GM19328 (cell line): ENCODE data around the gene AKAP13.

Experiments
- ATAC-seq: cut with Tn5 transposase; IDR thresholded peaks from one replicate; pipeline ENCODE4 v1.9.1; 2021; ENCODE audit warnings: mild to moderate bottlenecking, moderate library complexity; ENCODE audit not compliant: unreplicated experiment

AKAP13 gene

DNA sequence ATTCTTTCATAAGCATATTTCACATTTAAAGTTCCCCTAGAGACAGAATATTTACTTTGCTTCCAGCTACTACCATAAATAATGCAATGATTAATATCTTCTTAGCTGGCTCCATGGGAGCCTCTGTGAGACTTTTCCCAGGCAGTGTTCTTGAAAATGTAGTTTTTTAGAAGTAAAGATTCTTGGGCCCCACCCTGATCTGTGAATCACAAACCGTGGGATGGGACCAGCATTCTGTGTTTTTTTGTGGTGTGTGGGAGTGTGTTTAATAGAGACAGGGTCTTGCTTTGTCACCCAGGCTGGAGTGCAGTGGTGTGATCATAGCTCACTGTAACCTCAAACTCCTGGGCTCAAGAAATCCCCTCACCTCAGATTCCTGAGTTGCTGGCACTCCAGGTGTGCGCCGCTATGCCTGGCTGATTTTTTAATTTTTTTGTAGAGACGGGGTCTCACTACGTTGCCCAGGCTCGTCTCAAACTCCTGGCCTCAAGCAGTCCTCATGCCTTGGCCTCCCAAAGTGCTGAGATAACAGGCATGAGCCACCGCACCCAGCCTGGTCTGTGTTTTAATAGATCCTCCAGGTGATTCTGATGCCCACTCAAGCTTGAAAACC is 331.3 kb downstream of the AKAP13 start:
- no peak for ATAC-seq

DNA sequence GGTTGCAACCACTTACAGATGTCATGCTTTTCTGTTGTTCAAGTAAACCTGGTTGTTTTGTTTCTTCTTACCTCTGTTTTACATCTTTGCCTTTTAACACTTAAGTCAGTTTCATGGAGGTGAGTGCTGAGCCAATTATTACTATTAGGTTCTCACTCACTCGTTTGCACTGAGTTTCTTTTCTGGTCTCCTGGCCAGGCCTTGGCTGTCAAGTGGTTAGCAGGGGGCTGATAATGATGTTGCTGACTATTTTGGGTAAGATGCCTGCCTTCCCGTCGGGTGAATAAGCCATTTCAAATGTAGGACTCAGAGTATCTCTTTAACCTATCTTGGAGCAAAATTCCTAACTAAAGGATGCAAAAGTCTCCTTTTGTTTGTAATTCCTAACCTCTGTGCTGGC is 335.9 kb downstream of the AKAP13 start:
- no peak for ATAC-seq

DNA sequence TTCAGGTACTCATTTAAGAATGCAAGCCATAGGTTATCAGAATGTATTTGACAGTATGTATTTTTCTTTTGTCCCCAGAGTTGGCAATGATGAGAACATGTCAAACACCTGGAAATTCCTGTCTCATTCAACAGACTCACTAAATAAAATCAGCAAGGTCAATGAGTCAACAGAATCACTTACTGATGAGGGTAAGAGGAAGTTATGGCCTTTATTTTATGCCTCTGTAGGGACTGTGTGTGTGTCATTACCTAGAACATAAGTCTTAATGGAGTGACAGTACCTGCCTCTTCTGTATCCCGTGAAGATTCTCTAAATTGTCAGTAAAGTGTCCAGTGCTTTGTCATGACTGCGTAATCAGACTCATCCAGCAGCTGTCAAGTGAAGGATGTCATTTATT is 336.8 kb downstream of the AKAP13 start:
- no peak for ATAC-seq

DNA sequence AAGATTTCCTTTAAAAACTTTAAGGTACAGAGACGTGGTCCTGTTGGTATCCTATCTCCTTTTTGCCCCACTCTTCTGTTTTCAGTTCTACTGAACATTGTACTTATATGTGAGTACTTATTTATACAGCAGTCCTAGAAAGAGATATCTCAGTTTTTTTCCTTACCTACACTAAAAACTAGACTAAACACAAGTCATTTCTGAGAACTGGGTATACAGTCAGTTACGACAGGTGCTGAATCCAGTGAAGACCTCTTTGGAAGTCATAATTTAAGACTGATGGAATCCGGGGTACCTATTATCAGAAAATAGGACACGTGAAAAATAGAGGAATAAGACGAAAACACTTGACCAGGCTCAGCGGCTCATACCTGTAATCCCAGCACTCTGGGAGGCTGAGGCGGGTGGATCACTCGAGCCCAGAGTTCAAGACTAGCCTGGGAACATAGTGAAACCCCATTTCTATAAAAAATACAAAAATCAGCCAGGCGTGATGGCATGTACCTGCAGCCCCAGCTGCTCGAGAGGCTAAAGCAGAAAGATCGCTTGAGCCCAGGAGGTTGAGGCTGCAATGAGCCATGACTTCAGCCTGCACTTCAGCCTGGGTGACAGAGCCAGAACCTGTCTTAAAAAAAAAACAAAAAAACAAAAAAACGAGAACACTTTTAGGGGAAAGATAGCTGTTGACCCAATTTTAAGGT is 338.0 kb downstream of the AKAP13 start:
- ATAC-seq = peak; percentile 66

DNA sequence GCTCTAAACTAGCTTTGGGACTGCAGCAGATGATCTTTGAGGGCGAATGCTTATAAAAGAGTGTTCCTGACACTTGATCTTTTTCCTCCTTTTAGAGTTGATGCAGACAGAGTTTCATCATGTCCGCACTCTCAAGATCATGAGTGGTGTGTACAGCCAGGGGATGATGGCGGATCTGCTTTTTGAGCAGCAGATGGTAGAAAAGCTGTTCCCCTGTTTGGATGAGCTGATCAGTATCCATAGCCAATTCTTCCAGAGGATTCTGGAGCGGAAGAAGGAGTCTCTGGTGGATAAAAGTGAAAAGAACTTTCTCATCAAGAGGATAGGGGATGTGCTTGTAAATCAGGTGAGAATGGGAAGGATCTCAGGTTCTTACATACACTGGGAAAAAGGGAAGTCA is 338.6 kb downstream of the AKAP13 start:
- no peak for ATAC-seq

DNA sequence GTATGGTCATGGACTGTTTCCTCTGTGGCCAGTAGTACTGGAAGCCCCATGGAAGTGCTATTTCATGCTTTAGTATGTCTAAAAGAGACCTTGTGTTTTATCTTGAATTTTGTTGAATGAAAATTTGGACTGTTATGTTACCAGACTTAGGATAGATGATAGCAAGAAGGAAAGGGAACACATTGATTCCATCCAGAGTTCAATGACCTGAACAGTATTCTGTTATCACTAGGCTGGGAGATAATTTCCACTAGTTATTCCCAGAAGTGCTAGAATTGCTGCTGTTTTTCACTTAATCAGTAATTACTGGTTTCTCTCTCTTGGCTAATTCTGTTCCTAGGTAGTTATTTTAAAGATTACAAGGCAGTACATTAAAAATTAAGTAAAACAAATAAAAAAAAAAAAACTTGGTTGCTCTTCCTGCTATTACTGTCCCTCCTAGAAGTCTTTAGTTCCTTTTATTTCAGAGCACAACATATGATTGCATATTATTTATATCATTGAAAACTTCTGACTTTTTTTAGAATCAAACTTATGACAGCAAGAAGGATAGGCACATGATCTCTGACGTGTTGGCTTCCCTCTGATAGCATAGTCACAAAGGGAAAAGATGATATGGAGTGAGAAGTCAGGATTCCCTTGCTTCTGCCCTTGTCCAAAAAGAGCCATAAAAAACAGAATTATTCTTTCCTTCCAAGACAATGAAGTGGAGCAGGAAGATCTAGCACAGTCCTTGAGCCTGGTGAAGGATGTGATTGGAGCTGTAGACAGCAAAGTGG is 342.2 kb downstream of the AKAP13 start:
- ATAC-seq = no peak

DNA sequence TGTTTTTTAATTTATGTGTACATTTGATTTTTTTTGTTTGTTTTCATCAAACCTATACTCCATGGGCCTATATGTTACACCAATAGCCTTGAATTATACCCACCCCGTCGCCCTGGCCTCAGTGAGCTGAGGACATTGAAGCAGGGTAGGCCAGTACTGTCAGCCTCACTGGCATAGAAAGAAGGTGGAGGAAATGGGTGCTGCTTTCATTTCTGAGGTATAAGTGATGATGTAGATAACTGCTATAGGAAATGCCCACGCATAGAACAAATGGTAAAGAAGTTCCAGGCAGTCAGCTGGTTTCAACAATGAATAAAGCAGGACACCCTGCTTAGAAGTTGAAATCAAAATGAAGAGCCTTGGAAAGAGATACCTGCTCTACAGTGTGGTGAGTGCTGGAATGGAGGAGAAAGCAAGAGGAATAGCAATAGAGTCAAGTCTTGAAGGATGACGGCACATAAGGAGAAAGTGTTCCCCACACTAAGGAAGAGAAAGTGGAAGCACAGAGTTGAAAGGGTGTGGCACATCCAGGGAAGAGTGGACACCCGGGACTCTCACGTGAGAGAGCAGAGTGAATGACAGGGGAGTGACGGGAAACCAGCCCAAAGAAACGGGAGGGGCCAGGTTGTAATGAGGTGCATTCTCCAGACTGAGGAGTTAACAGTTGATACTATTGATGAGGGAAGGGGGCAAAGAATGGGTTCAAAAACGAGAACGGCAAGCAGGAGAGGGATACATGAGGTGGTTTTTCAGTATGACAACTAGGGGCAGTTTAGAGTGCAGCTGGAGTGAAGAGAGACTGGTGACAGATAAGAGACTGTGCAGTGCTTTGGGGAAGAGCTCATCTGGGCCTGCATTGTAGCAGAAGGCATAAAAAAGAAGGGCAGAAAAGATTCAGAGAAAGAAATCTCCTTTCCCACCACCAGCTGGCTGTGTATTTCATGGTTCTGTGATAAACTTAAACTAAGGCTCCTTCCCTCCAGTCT is 343.9 kb downstream of the AKAP13 start:
- no peak for ATAC-seq

DNA sequence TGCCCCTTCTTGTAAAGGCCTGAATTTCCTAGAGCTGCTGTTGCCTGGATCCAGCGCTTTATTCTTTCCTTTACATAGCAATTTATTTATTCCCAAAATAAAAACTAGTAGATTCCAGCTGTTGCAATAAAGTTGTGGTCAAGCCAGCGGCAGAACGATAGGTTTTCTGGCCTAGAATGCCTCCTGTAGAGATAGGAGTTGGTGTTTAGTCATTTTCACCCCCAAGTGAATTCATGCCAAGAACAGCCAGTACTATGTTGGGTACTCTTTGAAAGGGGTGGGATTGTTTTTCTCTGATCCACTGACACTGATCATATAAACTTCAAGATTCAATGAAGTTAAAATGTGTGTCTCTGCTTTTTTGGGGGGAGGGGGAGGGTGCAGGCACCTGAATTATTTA is 344.6 kb downstream of the AKAP13 start:
- ATAC-seq = no peak

DNA sequence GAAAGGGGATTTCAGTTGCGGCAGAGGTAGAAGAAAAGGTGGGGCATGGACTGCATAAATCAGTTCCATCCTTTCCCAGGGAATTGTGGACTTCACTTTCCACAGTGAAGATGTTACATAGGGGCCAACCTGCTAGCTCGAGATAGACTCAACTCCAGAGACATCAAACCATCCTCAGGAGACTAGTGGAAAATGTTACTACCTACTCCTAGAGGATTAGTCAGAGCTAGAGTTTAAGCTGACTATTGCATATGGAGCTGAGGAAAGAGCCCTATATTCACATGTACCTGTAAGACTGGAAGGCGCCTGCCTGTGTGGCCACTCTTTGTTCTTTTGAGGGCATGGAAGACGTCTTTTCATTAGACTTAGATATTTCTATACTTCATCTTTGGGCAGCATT is 345.2 kb downstream of the AKAP13 start:
- no peak for ATAC-seq

DNA sequence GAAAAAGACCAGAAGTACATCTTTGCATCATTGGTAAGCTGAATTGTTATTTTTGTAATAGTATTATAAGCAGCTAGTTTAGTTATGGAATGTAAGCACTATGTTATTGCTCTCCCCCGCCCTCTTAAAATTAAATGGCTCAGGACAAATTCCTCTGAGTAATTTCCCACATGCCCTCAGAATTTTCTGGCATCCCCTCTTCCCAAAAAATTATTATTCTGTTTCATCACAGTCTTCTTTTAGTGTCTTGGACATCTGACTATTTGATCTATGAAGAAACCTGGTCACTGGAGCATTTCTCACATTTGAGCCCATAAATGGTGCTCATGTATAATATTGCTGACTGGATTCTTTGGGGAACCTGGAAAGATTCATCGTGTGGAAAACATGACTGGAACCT is 346.1 kb downstream of the AKAP13 start:
- no peak for ATAC-seq

DNA sequence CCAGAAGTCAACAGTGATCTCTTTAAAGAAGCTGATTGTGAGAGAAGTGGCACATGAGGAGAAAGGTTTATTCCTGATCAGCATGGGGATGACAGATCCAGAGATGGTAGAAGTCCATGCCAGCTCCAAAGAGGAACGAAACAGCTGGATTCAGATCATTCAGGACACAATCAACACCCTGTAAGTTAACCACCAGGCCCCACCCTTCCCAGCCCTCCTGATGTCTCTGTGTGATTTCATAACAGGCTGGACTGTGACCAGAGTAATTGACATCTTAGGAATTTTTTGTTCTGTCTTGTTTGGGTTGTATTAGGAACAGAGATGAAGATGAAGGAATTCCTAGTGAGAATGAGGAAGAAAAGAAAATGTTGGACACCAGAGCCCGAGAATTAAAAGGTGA is 346.7 kb downstream of the AKAP13 start:
- ATAC-seq = no peak

DNA sequence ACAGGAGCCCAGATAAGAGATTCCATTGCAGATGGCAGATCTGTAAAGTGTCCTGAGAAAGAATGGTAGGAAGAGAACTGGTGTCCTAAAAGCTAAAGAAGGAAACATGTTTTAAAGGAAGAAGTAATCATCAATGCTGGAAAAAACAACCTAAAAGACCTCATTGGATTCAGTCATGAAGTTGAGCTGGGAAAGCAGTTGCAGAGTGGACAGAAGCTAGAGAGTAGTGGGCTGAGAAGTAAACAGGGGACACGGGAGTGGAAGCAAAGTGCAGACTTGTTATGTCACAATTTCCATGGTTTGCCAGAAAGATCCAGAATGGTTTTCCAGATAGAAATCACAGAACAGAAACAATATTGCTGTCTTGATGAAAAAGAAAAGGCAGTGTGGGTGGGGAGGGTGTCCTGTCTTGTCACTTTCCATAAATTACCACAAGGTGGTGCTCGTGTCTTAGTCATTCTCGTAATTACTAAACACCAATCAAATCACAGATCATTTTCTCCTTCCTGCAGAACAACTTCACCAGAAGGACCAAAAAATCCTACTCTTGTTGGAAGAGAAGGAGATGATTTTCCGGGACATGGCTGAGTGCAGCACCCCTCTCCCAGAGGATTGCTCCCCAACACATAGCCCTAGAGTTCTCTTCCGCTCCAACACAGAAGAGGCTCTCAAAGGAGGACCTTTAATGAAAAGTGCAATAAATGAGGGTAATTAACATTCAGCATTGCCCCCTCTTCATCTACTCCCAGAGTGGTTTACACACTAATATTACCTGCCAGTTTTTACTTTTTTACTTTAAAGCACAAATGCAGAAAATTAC is 349.8 kb downstream of the AKAP13 start:
- no peak for ATAC-seq

DNA sequence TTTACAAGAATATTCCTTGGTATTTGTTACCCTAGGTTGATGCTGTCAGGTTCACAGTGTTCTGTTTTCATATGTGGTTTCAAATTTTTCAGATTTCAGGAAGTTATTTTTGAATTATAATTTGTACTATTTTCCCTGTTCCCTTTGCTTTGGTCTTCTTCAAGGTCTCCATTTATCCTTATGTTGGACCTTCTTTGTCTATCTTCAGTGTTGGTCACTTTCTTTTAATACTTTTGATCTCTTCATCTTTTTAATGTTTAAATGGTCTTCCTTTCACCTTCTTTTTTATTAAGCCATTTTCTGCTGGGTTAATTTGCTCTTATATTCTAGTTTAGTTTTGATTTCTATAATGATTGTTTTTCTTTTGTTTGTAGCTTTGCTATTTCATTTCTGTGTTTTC is 353.0 kb downstream of the AKAP13 start:
- ATAC-seq = no peak

DNA sequence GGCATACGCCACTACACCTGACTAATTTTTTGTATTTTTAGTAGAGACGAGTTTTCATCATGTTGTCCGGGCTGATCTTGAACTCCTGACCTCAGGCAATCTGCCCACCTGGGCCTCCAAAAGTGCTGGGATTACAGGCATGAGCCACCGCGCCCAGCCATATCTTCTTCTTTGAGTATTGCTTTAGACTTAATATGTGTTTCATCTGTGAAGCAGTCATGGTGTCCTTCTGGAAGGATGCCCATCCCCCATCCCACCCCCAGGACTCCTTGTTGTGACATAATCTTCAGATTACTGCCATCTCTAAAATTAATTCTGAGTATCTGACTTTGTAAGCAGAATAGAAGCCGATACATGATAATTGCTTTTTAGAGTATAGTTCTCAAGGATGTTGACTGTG is 356.7 kb downstream of the AKAP13 start:
- ATAC-seq = no peak

DNA sequence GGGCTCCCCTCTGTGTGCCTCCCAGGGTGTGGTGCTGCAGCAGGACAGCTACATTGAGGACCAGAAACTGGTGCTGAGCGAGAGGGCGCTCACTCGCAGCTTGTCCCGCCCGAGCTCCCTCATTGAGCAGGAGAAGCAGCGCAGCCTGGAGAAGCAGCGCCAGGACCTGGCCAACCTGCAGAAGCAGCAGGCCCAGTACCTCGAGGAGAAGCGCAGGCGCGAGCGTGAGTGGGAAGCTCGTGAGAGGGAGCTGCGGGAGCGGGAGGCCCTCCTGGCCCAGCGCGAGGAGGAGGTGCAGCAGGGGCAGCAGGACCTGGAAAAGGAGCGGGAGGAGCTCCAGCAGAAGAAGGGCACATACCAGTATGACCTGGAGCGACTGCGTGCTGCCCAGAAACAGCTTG is 360.6 kb downstream of the AKAP13 start:
- ATAC-seq = no peak

DNA sequence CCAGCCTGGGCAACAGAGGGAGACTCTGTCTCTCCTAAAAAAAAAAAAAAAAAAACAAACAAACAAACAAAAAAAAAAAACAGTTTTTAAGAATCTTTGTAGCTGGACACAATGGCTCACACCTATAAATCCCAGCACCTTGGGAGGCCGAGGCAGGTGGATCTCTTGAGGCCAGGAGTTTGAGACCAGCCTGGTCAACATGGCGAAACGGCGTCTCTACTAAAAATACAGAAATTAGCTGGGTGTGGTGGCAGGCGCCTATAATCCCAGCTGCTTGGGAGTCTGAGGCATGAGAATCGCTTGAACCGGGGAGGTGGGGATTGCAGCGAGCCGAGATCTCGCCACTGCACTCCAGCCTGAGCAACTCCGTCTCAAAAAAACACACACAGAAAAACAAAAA is 361.3 kb downstream of the AKAP13 start:
- no peak for ATAC-seq

DNA sequence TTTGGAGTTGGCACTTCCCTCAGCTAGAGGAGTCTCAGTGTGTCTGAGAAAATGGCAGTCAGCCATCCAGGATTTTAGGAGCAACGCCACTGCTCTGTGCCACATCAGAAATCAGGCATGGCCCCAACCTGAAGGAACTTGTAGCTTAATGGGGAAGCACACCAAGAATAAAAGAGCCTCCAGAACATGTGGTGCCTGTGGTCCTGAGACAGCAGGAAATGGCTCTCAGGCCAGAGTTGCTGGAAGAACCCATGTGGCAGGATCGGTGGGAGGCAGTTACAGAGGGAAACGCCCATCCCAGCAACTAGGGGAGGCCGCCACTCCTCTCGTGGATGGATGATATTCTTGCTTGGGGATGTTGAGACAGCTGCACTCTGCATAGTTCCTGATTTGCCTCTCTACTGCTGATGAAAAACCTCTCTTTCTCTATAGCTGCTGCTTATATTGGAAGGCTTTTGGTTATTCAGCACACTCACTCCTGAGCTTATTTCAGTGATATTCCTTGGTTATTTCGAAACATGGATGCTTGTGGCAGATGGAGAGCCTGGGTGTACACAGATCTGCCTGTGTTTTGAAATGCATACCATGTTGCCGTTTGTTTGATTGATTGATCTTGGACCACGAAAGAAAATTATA is 361.9 kb downstream of the AKAP13 start:
- no peak for ATAC-seq

DNA sequence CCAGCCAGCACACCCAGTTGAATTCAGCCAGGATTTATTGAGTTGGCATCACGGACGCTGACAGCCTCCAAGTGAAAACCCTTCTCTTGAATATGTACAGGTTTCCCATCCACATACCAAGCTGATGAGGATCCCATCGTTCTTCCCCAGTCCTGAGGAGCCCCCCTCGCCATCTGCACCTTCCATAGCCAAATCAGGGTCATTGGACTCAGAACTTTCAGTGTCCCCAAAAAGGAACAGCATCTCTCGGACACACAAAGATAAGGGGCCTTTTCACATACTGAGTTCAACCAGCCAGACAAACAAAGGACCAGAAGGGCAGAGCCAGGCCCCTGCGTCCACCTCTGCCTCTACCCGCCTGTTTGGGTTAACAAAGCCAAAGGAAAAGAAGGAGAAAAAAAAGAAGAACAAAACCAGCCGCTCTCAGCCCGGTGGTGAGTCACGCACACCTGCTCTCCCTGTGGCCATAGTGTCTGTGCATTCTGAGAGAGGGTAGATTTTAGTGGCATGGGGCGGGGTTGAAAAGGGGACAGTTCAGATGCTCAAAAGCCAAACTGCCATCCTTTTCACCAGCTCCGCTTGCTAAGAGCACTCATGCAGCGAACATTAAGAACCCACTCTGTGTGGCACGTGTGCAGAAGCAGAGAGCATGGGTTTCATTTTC is 363.1 kb downstream of the AKAP13 start:
- no peak for ATAC-seq

DNA sequence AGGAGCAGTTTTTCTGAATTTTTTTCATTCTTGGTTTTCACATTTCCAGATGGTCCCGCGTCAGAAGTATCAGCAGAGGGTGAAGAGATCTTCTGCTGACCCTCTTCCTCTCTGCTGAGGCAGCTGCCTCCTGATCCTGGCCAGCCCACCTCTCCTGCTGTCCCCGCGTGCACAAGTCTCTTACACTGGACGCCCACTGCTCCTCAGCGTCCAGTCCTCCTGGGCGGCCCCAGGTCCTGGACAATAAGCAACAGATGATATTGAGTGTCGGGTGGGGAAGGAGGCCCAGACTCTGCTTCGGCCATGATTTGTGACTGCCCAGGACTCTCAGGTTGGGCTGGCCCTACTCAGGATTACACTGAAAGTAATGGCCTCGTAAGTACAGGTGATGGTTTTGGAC is 364.2 kb downstream of the AKAP13 start:
- no peak for ATAC-seq
